ENCODE measurements around the gene PPIF. TPM values are rescaled to one million over a fixed set of nuclear protein-coding genes. Genes with fewer than 3 reads are reported as not detected.

The PPIF gene
- total and polyA plus RNA-seq, 2 donors (not counting 3 experiments of a cell fraction or from before 2014, with no cell fraction given): 50.7 to 51.2 TPM

GRCh38 chr10:79334573-79334972, 12.7 kb upstream of the PPIF start:
- POLR2A ChIA-PET: no interaction called here
- DNase-seq (ENCODE audit: low read depth, low spot score): no peak
- Histone ChIP-seq H3K4me3 (replicated peaks in 1 of 3; ENCODE audit: insufficient read depth in 1 of 3, low read depth in 1 of 3, low read length in 3 of 3) (no peak overlapping the region), H3K9me3 (replicated peaks; ENCODE audit: control insufficient read depth, insufficient read depth, low read length) (no peaks in the 10 kb centered on the region), H3K4me1 (ENCODE audit: control insufficient read depth, extremely low read depth, insufficient read depth, low read length) (no peaks in the 10 kb centered on the region), H4K20me1 (replicated peaks; ENCODE audit: control insufficient read depth, extremely low read depth, insufficient read depth, low read length) (no peaks in the 10 kb centered on the region), H3K4me2 (ENCODE audit: insufficient read depth, low read length) (no peak overlapping the region), H3K27me3 (ENCODE audit: control insufficient read depth in 2 of 2, insufficient read depth in 2 of 2, low read length in 2 of 2) (no peaks in the 10 kb centered on the region), H3K79me2 (ENCODE audit: control insufficient read depth, insufficient read depth, low read length) (no peaks in the 10 kb centered on the region), H3K36me3 (ENCODE audit: control insufficient read depth in 2 of 2, extremely low read depth in 1 of 2, insufficient read depth in 2 of 2, low read length in 2 of 2) (no peaks in the 10 kb centered on the region), H2AFZ (ENCODE audit: low read depth, low read length) (no peak overlapping the region), H3K9ac (replicated peaks; ENCODE audit: extremely low read depth, insufficient read depth, low read length) (no peak overlapping the region), H3K27ac (ENCODE audit: insufficient read depth, low read depth, low read length) (no peak overlapping the region), H3K9me1 (replicated peaks; ENCODE audit: control insufficient read depth, extremely low read depth, insufficient read depth, low read length) (no peaks in the 10 kb centered on the region)
- no peak for FAIRE-seq
- dilution Hi-C loops (cut with MboI; ENCODE audit: extremely low pct_ligation_motif_present, low sequenced_read_pairs): no loop called here
- TF ChIP-seq MAX (IDR thresholded peaks at IDR 0.05; ENCODE audit: insufficient read depth, insufficient read length) (no peak), CTCF (IDR thresholded peaks at IDR 0.05; ENCODE audit: extremely low read depth in 1 of 2, insufficient read depth in 1 of 2, low read depth in 1 of 2, low read length in 2 of 2) (no peak), POLR2A (IDR thresholded peaks at IDR 0.05; ENCODE audit: low read depth, low read length) (no peak), POLR2AphosphoS5 (IDR thresholded peaks at IDR 0.05; ENCODE audit: insufficient read depth, low read depth, low read length) (no peak), EZH2 (IDR thresholded peaks at IDR 0.05; ENCODE audit: borderline replicate concordance, low read depth, low read length, severe bottlenecking) (no peak), JUN (IDR thresholded peaks at IDR 0.05; ENCODE audit: borderline replicate concordance, insufficient read depth, insufficient read length, low read depth) (no peak), MYC (IDR thresholded peaks at IDR 0.05; ENCODE audit: low read depth, low read length) (no peak), FOS (IDR thresholded peaks at IDR 0.05; ENCODE audit: borderline replicate concordance, insufficient read depth, low read length) (no peak), GATA2 (IDR thresholded peaks at IDR 0.05; ENCODE audit: insufficient read depth, insufficient read length, low read depth, low read length) (no peak)
- no TSS peak for BruUV-seq (replicated peaks)
- CTCF ChIA-PET: interaction anchor here (0.7 to 1.5 kb wide), 5 partner anchors 9 to 745 kb away, joined by 3 to 10 read pairs (median 3); no protein-coding TSS in a partner anchor
- intact Hi-C loops (cut with micrococcal nuclease): no loop called here
